ENCODE data around the gene HIVEP3. TPM values are rescaled to one million over a fixed set of nuclear protein-coding genes. Genes with fewer than 3 reads are reported as not detected.

The HIVEP3 gene
- polyA plus RNA-seq, 1 of the 3 experiments (the other 2 are of a cell fraction), result 6.4 TPM

GRCh38 chr1:41633764-41634163 lies 285.0 kb downstream of the HIVEP3 start (continued):
- TF ChIP-seq USF2 (IDR thresholded peaks at IDR 0.05; ENCODE audit: borderline replicate concordance, low read depth, low read length), result no peak

GRCh38 chr1:41632781-41633575 lies 285.7 kb downstream of the HIVEP3 start:
- ChIA-PET CTCF (interaction anchor here (1.0 kb wide), 1 partner anchor 59 kb away, joined by 3 read pairs; no protein-coding TSS in a partner anchor), POLR2A (no interaction called here)
- H3K36me3 ChIP-seq (replicated peaks in 1 of 2; ENCODE audit: control insufficient read depth in 1 of 2, insufficient read depth in 2 of 2, low read length in 1 of 2), result no peaks in the 10 kb centered on the region
- no peak overlapping the region for H2AFZ ChIP-seq (ENCODE audit: low read depth)
- H3K4me1 ChIP-seq (ENCODE audit: control insufficient read depth in 1 of 2, insufficient read depth in 2 of 2, low read depth in 1 of 2, low read length in 1 of 2), result peaks cover 22% of the 10 kb centered on the region in 2 experiments; a peak in 3 of 4 replicates
- H3K4me2 ChIP-seq, result peak overlapping the region; percentile 49
- H3K27ac ChIP-seq (ENCODE audit: low read depth in 2 of 2, low read length in 1 of 2), result peak overlapping the region in 1 of 2 experiments; percentile 23; a peak in 1 of 4 replicates
- no peaks in the 10 kb centered on the region for H4K20me1 ChIP-seq (ENCODE audit: insufficient read depth)
- H3K9ac ChIP-seq, result no peak overlapping the region
- H3K9me2 ChIP-seq, result no peaks in the 10 kb centered on the region
- no peak for DNase-seq
- H3K4me3 ChIP-seq (ENCODE audit: low read depth in 2 of 2, low read length in 1 of 2), result no peak overlapping the region
- TF ChIP-seq NRF1 (IDR thresholded peaks at IDR 0.05; ENCODE audit: low read depth, low read length) (no peak), RFX5 (IDR thresholded peaks at IDR 0.05; ENCODE audit: low read length) (no peak)
- no peaks in the 10 kb centered on the region for H3K79me2 ChIP-seq (ENCODE audit: insufficient read depth)
- H3K27me3 ChIP-seq (ENCODE audit: insufficient read depth), result no peaks in the 10 kb centered on the region
- peaks cover 8% of the 10 kb centered on the region for H3F3A ChIP-seq (replicated peaks; ENCODE audit: insufficient read depth)
- H3K9me3 ChIP-seq, result no peaks in the 10 kb centered on the region
- 89% methylated on average over 13 of the region's 14 CpGs for WGBS (ENCODE audit: low lambda C conversion rate)

GRCh38 chr1:41631971-41632370 lies 286.8 kb downstream of the HIVEP3 start:
- H3K9me3 ChIP-seq, result no peaks in the 10 kb centered on the region
- no peak overlapping the region for H3K9ac ChIP-seq
- no peak for DNase-seq
- no peaks in the 10 kb centered on the region for H3K36me3 ChIP-seq (replicated peaks in 1 of 2; ENCODE audit: control insufficient read depth in 1 of 2, insufficient read depth in 2 of 2, low read length in 1 of 2)
- H3K4me1 ChIP-seq (ENCODE audit: control insufficient read depth in 1 of 2, insufficient read depth in 2 of 2, low read depth in 1 of 2, low read length in 1 of 2), result peaks cover 22 to 24% of the 10 kb centered on the region in 2 experiments; a peak in 3 of 4 replicates
- no peaks in the 10 kb centered on the region for H3K9me2 ChIP-seq
- H3K27me3 ChIP-seq (ENCODE audit: insufficient read depth), result no peaks in the 10 kb centered on the region
- H3K27ac ChIP-seq (ENCODE audit: low read depth in 2 of 2, low read length in 1 of 2), result no peak overlapping the region
- H2AFZ ChIP-seq (ENCODE audit: low read depth), result no peak overlapping the region
- POLR2A ChIA-PET, result no interaction called here
- TF ChIP-seq CHD2 (IDR thresholded peaks at IDR 0.05; ENCODE audit: low read length, partially characterized antibody), result no peak
- TF ChIP-seq TCF12 (IDR thresholded peaks at IDR 0.05), result peak; percentile 44; the same call in 1 of the 2 replicates
- TF ChIP-seq RXRA (IDR thresholded peaks at IDR 0.05; ENCODE audit: borderline replicate concordance, low read depth), result no peak
- TF ChIP-seq FOSL2 (IDR thresholded peaks at IDR 0.05; ENCODE audit: borderline replicate concordance, low read depth), result peak; percentile 52; the same call in 1 of the 2 replicates
- peak; percentile 47 for TF ChIP-seq JUND (IDR thresholded peaks at IDR 0.05)
- peaks cover 8% of the 10 kb centered on the region for H3F3A ChIP-seq (replicated peaks; ENCODE audit: insufficient read depth)
- no peaks in the 10 kb centered on the region for H4K20me1 ChIP-seq (ENCODE audit: insufficient read depth)
- 63% methylated on average over 6 of the region's 6 CpGs for WGBS (ENCODE audit: low lambda C conversion rate)
- no peak overlapping the region for H3K4me3 ChIP-seq (ENCODE audit: low read depth in 2 of 2, low read length in 1 of 2)
- H3K4me2 ChIP-seq, result no peak overlapping the region; the same call in 1 of the 2 replicates
- CTCF ChIA-PET, result no interaction called here
- no peaks in the 10 kb centered on the region for H3K79me2 ChIP-seq (ENCODE audit: insufficient read depth)
